ENCODE measurements around the gene USP15.

The USP15 gene

GRCh38 chr12:62382526-62382925, 122.3 kb downstream of the USP15 start:
- H3K4me3 ChIP-seq (ENCODE audit: low read length) = no peak overlapping the region
- TF ChIP-seq CTCF (conservative IDR thresholded peaks at IDR 0.05; ENCODE audit: low read depth, low read length) = no peak
- no peak for DNase-seq (ENCODE audit: low read depth)

- no peak for TF ChIP-seq CTCF (conservative IDR thresholded peaks at IDR 0.05; ENCODE audit: low read depth, low read length)
- no peak for DNase-seq (ENCODE audit: low read depth)
- H3K4me3 ChIP-seq (ENCODE audit: low read length) = no peak overlapping the region
Measured at GRCh38 chr12:62396750-62397149, 136.5 kb downstream of the USP15 start.

GRCh38 chr12:62400135-62400534, 139.9 kb downstream of the USP15 start:
- no peak overlapping the region for H3K4me3 ChIP-seq (ENCODE audit: low read length)
- no peak for DNase-seq (ENCODE audit: low read depth)
- TF ChIP-seq CTCF (conservative IDR thresholded peaks at IDR 0.05; ENCODE audit: low read depth, low read length) = no peak

- no peak overlapping the region for H3K4me3 ChIP-seq (ENCODE audit: low read length)
- no peak for TF ChIP-seq CTCF (conservative IDR thresholded peaks at IDR 0.05; ENCODE audit: low read depth, low read length)
- no peak for DNase-seq (ENCODE audit: low read depth)
Measured at GRCh38 chr12:62401631-62402030, 141.4 kb downstream of the USP15 start.

- no peak for DNase-seq (ENCODE audit: low read depth)
- TF ChIP-seq CTCF (conservative IDR thresholded peaks at IDR 0.05; ENCODE audit: low read depth, low read length) = no peak
- no peak overlapping the region for H3K4me3 ChIP-seq (ENCODE audit: low read length)
Measured at GRCh38 chr12:62403031-62403430, 142.8 kb downstream of the USP15 start.

GRCh38 chr12:62407587-62407986, 147.4 kb downstream of the USP15 start:
- no peak for DNase-seq (ENCODE audit: low read depth)
- TF ChIP-seq CTCF (conservative IDR thresholded peaks at IDR 0.05; ENCODE audit: low read depth, low read length) = no peak

GRCh38 chr12:62409068-62409467, 148.9 kb downstream of the USP15 start:
- H3K4me3 ChIP-seq (ENCODE audit: low read length) = no peak overlapping the region
- DNase-seq (ENCODE audit: low read depth) = no peak
- TF ChIP-seq CTCF (conservative IDR thresholded peaks at IDR 0.05; ENCODE audit: low read depth, low read length) = no peak

More at GRCh38 chr12:62407587-62407986, 147.4 kb downstream of the USP15 start:
- no peak overlapping the region for H3K4me3 ChIP-seq (ENCODE audit: low read length)

Measured in retinal pigment epithelial cell (primary cell).